ENCODE results near the gene LSM7. TPM values are rescaled to one million over a fixed set of nuclear protein-coding genes. Genes with fewer than 3 reads are reported as not detected.

LSM7 gene
- total and polyA plus RNA-seq, 9 donors: 31.8 to 196 (median 79.6) TPM

- 13 to 22% (median 13%) methylated on average over 11 of the region's 11 CpGs for WGBS, 3 donors
- no peak overlapping the region for H3K4me3 ChIP-seq
- no peak for TF ChIP-seq CTCF (IDR thresholded peaks at IDR 0.05)
- TF ChIP-seq POLR2A (IDR thresholded peaks at IDR 0.05): no peak
- TF ChIP-seq EP300 (IDR thresholded peaks at IDR 0.05): no peak
Observed at GRCh38 chr19:2372076-2372612, 43.8 kb upstream of the LSM7 start.

DNA sequence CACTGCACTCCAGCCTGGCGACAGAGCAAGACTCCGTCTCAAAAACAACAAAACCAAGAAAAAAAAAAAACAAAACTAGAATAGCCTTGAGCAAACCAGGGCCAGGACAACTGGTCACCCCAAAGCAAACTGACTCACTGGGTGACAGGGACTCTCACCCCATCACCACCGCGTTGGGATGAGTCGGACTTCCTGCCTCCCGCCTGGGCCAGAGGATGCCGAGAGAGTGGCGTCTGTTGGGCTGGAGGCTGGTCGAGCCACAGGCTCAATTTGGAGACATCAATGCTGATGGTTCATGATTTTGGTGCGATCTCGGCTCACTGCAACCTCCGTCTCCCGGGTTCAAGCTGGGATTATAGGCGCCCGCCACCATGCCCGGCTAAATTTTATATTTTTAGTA lies 43.3 kb upstream of the LSM7 start:
- no peaks in the 10 kb centered on the region for H3K4me1 ChIP-seq (ENCODE audit: insufficient read depth)
- whole genome bisulfite sequencing, 3 donors: 52 to 69% (median 63%) methylated on average over 16 of the region's 16 CpGs
- H3K9me3 ChIP-seq: peaks cover 0 to 6% of the 10 kb centered on the region in 2 donors
- no peak for TF ChIP-seq EP300 (IDR thresholded peaks at IDR 0.05)
- no peak for TF ChIP-seq POLR2A (IDR thresholded peaks at IDR 0.05)
- TF ChIP-seq CTCF (IDR thresholded peaks at IDR 0.05): no peak
- no peak for DNase-seq
- no peaks in the 10 kb centered on the region for H3K36me3 ChIP-seq
- no peaks in the 10 kb centered on the region for H3K27me3 ChIP-seq
- no peak overlapping the region for H3K4me3 ChIP-seq
- H3K27ac ChIP-seq: no peak overlapping the region
- intact Hi-C loops (cut with DNase I): no loop called here

More at GRCh38 chr19:2372076-2372612, 43.8 kb upstream of the LSM7 start:
- Histone ChIP-seq H3K9me3 (peaks cover 0 to 6% of the 10 kb centered on the region in 2 donors), H3K27ac (no peak overlapping the region), H3K27me3 (no peaks in the 10 kb centered on the region), H3K36me3 (no peaks in the 10 kb centered on the region), H3K4me1 (ENCODE audit: insufficient read depth) (no peaks in the 10 kb centered on the region)
- no peak for DNase-seq
- intact Hi-C loops (cut with DNase I): no loop called here

DNA sequence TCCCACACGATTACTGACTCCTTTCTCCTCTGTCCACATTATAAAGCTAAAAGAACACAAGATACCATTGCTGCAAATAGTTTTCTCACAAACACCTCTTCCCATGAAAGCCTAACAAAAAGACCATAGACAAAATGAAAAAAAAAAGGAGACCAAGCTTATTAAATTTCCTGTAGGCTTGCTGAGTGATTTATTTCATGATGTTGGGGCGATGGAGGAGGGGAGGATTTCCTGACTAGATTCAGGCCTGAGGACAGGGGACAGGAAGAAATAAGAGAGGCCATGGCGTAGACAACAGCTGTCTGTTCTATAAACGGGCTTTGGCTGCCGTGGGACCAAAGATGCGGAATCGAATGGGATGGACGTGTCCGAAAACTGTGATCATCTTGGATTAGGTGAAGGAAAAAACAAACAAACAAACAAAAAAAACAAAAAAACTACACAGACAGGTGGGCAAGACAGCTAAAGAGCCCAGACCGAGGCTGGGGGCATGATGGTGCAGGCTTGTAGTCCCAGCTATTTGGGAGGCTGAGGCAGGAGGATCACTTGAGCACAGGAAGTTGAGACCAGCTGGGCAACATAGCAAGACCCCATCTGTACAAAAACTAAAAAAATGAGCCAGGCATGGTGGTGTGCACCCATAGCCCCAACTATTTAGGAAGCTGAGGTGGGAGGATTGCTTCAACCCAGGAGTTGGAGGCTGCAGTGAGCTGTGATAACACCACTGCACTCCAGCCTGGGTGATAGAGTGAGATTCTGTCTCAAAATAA lies 37.0 kb upstream of the LSM7 start:
- TF ChIP-seq POLR2A (IDR thresholded peaks at IDR 0.05) (no peak), EP300 (IDR thresholded peaks at IDR 0.05) (no peak), CTCF (IDR thresholded peaks at IDR 0.05) (no peak)
- H3K9me3 ChIP-seq: peaks cover 0 to 6% of the 10 kb centered on the region in 2 donors
- H3K27ac ChIP-seq: no peak overlapping the region
- no peak overlapping the region for H3K4me3 ChIP-seq
- H3K4me1 ChIP-seq (ENCODE audit: insufficient read depth): no peaks in the 10 kb centered on the region
- DNase-seq: no peak
- intact Hi-C loops (cut with DNase I): no loop called here
- WGBS, 3 donors: 63 to 71% (median 65%) methylated on average over 10 of the region's 10 CpGs
- no peaks in the 10 kb centered on the region for H3K27me3 ChIP-seq
- no peaks in the 10 kb centered on the region for H3K36me3 ChIP-seq

GRCh38 chr19:2363419-2363818 lies 35.0 kb upstream of the LSM7 start:
- no peaks in the 10 kb centered on the region for H3K27me3 ChIP-seq
- no peaks in the 10 kb centered on the region for H3K4me1 ChIP-seq (ENCODE audit: insufficient read depth)
- H3K36me3 ChIP-seq: no peaks in the 10 kb centered on the region
- no peak overlapping the region for H3K4me3 ChIP-seq
- H3K27ac ChIP-seq: no peak overlapping the region
- intact Hi-C loops (cut with DNase I): no loop called here
- TF ChIP-seq POLR2A (IDR thresholded peaks at IDR 0.05) (no peak), CTCF (IDR thresholded peaks at IDR 0.05) (no peak), EP300 (IDR thresholded peaks at IDR 0.05) (no peak)
- no peaks in the 10 kb centered on the region for H3K9me3 ChIP-seq
- DNase-seq: no peak
- WGBS, 3 donors: 19 to 33% (median 22%) methylated on average over 17 of the region's 17 CpGs
